ENCODE results near the gene MT2A. TPM values are rescaled to one million over a fixed set of nuclear protein-coding genes. Genes with fewer than 3 reads are reported as not detected.

Gene MT2A
- total RNA-seq, 4 donors from 2014 or later = 301 to 1,668 (median 935) TPM

DNA sequence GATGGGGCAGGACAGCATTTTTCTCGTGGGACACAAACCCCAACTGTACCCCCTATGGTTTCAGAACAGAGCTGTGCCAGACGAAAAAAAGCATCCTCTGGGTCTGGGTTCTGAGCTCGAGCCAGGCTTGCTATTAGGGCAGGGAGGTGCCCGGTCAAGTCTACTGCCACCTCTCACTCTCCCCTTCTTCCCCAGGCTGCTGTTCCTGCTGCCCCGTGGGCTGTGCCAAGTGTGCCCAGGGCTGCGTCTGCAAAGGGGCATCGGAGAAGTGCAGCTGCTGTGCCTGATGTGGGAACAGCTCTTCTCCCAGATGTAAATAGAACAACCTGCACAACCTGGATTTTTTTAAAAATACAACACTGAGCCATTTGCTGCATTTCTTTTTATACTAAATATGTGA is 18.3 kb downstream of the MT2A start:
- TF ChIP-seq, protein P1, sequence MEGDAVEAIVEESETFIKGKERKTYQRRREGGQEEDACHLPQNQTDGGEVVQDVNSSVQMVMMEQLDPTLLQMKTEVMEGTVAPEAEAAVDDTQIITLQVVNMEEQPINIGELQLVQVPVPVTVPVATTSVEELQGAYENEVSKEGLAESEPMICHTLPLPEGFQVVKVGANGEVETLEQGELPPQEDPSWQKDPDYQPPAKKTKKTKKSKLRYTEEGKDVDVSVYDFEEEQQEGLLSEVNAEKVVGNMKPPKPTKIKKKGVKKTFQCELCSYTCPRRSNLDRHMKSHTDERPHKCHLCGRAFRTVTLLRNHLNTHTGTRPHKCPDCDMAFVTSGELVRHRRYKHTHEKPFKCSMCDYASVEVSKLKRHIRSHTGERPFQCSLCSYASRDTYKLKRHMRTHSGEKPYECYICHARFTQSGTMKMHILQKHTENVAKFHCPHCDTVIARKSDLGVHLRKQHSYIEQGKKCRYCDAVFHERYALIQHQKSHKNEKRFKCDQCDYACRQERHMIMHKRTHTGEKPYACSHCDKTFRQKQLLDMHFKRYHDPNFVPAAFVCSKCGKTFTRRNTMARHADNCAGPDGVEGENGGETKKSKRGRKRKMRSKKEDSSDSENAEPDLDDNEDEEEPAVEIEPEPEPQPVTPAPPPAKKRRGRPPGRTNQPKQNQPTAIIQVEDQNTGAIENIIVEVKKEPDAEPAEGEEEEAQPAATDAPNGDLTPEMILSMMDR (IDR thresholded peaks at IDR 0.05) = no peak
- DNase-seq (ENCODE audit: low spot score) = no peak
- ATAC-seq (ENCODE audit: low FRiP score) = no peak

DNA sequence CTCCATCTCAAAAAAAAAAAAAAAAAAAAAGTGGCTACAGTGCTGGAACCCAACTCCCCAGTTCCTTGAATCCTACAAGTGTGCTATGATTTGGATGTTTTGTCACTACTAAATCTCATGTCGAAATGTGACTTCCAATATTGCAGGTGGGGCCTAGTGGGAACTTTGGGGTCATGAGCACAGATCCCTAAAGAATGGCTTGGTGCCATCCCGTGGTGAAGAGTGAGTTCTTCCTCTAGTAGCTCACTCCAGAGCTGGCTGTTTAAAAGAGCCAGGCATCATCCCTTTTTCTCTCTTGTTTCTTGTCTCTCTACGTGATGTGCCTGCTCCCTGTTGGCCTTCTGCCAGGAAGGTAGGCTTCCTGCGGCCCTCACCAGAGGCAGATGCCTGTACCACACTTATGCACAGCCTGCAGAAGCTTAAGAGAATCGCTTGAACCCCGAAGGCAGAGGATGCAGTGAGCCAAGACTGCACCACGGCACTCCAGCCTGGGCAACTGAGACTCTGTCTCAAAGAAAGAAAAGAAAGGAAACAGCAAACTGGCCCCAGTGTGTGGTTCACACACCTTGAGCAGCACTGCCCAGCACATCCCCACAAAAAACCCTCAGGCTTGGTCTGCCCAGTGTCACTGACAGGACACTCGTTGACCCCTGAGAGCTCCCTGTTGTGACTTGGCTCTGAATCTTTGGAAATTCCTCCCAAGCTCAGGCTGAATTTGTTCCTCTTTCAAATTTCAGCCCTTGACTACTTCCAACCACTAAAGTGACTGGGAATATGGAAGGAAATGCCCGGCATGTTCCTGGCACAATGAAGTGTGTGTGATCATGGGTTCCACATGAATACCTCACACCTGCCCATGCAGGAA is 20.3 kb downstream of the MT2A start:
- ATAC-seq (ENCODE audit: low FRiP score) (no peak), DNase-seq (ENCODE audit: low spot score) (no peak)
- TF ChIP-seq, protein P1 (IDR thresholded peaks at IDR 0.05) = no peak

DNA sequence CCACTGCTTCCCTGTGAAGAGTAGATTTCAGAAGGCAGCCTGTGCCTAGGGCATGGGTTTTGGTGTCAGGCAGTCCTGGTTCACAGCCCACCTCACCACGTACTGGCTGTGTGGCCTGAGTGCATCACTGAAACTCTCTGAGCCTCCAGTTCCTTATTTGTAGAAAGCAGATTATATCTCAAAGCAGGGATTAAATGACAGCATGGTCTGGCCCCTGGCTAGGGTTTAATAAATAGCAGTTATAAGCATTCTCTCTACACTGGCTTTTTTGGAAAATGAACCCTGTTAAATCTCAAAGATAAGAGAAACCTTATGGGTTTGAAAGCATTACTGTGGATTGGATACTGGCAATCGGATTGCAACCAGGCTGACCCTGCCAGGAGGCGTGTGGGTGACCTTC is 21.1 kb downstream of the MT2A start:
- no peak for ATAC-seq (ENCODE audit: low FRiP score)
- TF ChIP-seq, protein P1 (IDR thresholded peaks at IDR 0.05) = no peak

GRCh38 chr16:56630134-56630533 is 21.8 kb downstream of the MT2A start:
- ATAC-seq (ENCODE audit: low FRiP score) (no peak), DNase-seq (ENCODE audit: low spot score) (no peak)
- TF ChIP-seq, protein P1 (IDR thresholded peaks at IDR 0.05) = no peak

More for the DNA sequence above, 21.1 kb downstream of the MT2A start:
- DNase-seq (ENCODE audit: low spot score) = no peak

DNA sequence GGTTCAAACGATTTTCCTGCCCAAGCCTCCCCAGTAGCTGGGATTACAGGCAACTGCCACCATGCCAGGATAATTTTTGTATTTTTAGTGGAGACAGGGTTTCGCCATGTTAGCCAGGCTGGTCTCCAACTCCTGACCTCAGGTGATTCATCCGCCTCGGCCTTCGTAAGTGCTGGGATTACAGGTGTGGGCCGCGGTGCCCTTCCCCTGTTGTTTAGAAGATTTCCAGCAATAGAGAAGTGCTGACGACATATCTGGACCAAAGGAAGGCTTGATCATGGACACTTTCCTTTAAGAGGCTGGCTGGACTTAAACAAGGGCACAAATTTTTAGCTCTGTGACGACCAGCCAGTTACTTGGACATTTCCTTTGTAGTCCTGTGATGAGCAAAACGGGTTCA is 22.8 kb downstream of the MT2A start:
- ATAC-seq (ENCODE audit: low FRiP score) = no peak
- TF ChIP-seq, protein P1 (IDR thresholded peaks at IDR 0.05) = no peak
- DNase-seq (ENCODE audit: low spot score) = no peak

DNA sequence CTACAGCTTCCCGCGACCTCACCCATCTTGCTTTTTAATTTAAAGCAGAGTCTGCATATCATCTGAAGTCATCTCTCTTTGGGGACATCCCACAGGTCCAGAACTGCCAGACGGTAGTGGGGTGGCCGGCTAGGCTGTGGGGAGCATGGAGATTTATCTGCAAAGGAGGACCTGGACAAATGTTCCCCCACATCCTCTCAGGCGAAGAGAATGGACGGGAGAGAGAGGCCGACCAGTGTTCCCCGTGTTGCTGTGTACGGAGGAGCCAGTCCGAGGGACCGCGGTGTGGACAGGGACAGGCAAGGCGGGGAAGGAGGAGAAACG is 23.4 kb downstream of the MT2A start:
- TF ChIP-seq, protein P1 (IDR thresholded peaks at IDR 0.05) = no peak
- DNase-seq (ENCODE audit: low spot score) = no peak
- no peak for ATAC-seq (ENCODE audit: low FRiP score)
